KMS-11 (cell line): ENCODE measurements around the gene CNTN5.

Source experiments
- H2AFZ ChIP-seq: fragments of 200-600 bp; sonication (generic); 2 replicates; pipeline ENCODE4 v1.6.1; 2016; ENCODE audit warnings: antibody characterized with exemption, mixed run types, low read depth
- H3K27ac ChIP-seq: fragments of 200-600 bp; sonication (generic); 2 replicates; pipeline ENCODE4 v1.6.1; 2016; ENCODE audit warnings: mild to moderate bottlenecking, mixed run types
- H3K27me3 ChIP-seq: fragments of 200-600 bp; sonication (generic); 2 replicates; pipeline ENCODE4 v1.6.1; 2017; ENCODE audit warnings: mild to moderate bottlenecking, low read depth, mixed run types, moderate library complexity; ENCODE audit not compliant: insufficient read depth
- H3K36me3 ChIP-seq: fragments of 200-600 bp; sonication (generic); 2 replicates; pipeline ENCODE4 v1.6.1; 2017; ENCODE audit warnings: mild to moderate bottlenecking, mixed run types; ENCODE audit not compliant: insufficient read depth
- H3K4me1 ChIP-seq: fragments of 200-600 bp; sonication (generic); 2 replicates; pipeline ENCODE4 v1.6.1; 2016; ENCODE audit warnings: mild to moderate bottlenecking, low read depth, mixed run types; ENCODE audit not compliant: poor library complexity, severe bottlenecking
- H3K4me2 ChIP-seq: fragments of 200-600 bp; sonication (generic); 2 replicates; pipeline ENCODE4 v1.7.0; 2016; ENCODE audit warnings: mild to moderate bottlenecking, mixed run types
- H3K4me3 ChIP-seq: fragments of 200-600 bp; sonication (generic); IDR thresholded peaks from 2 replicates; pipeline ENCODE4 v1.6.1; 2017; ENCODE audit warnings: low read depth, low read length, mixed read lengths; ENCODE audit not compliant: insufficient read depth
- H3K79me2 ChIP-seq: fragments of 200-600 bp; sonication (generic); 2 replicates; pipeline ENCODE4 v1.6.1; 2016; ENCODE audit warnings: low read depth, mixed run types; ENCODE audit not compliant: insufficient read depth
- H3K9ac ChIP-seq: fragments of 200-600 bp; sonication (generic); 2 replicates; pipeline ENCODE4 v1.6.1; 2016; ENCODE audit warnings: mild to moderate bottlenecking, mixed run types
- H4K20me1 ChIP-seq: fragments of 200-600 bp; sonication (generic); 2 replicates; pipeline ENCODE4 v1.6.1; 2016; ENCODE audit warnings: mild to moderate bottlenecking, mixed run types; ENCODE audit not compliant: insufficient read depth
- TF ChIP-seq, protein P1 (sequence below): fragments of 200-600 bp; sonication (generic); conservative IDR thresholded peaks from 2 replicates; pipeline ENCODE4 v1.6.1; 2017; ENCODE audit warnings: low read depth, mild to moderate bottlenecking, antibody characterized with exemption, low read length, moderate library complexity, mixed read lengths

CNTN5 gene

DNA sequence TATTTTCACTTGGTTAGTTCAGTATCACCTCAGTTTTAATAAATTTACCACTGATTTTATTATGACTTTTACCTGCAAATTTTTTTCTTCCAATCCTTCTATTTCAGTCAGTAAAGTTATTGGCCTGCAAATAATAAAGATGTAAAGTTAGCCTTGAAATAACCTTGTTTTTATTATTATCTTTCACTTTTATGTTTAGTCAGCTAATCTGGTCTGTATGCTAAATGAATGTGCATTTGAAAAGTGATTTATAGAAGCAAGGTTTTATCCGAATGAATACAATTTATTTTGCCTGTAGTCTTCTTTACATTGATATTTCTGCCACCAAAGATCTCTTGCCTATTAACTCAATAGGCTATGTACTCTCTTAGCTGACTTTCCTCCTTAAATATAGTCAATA, 425.7 kb downstream of the CNTN5 start:
- TF ChIP-seq, protein P1, sequence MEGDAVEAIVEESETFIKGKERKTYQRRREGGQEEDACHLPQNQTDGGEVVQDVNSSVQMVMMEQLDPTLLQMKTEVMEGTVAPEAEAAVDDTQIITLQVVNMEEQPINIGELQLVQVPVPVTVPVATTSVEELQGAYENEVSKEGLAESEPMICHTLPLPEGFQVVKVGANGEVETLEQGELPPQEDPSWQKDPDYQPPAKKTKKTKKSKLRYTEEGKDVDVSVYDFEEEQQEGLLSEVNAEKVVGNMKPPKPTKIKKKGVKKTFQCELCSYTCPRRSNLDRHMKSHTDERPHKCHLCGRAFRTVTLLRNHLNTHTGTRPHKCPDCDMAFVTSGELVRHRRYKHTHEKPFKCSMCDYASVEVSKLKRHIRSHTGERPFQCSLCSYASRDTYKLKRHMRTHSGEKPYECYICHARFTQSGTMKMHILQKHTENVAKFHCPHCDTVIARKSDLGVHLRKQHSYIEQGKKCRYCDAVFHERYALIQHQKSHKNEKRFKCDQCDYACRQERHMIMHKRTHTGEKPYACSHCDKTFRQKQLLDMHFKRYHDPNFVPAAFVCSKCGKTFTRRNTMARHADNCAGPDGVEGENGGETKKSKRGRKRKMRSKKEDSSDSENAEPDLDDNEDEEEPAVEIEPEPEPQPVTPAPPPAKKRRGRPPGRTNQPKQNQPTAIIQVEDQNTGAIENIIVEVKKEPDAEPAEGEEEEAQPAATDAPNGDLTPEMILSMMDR = no peak
- Histone ChIP-seq H3K9ac (no peak overlapping the region), H3K4me2 (no peak overlapping the region), H4K20me1 (no peaks in the 10 kb centered on the region), H3K79me2 (no peaks in the 10 kb centered on the region), H2AFZ (no peak overlapping the region), H3K27me3 (no peaks in the 10 kb centered on the region), H3K4me3 (no peak overlapping the region), H3K4me1 (no peaks in the 10 kb centered on the region), H3K36me3 (no peaks in the 10 kb centered on the region), H3K27ac (no peak overlapping the region)

DNA sequence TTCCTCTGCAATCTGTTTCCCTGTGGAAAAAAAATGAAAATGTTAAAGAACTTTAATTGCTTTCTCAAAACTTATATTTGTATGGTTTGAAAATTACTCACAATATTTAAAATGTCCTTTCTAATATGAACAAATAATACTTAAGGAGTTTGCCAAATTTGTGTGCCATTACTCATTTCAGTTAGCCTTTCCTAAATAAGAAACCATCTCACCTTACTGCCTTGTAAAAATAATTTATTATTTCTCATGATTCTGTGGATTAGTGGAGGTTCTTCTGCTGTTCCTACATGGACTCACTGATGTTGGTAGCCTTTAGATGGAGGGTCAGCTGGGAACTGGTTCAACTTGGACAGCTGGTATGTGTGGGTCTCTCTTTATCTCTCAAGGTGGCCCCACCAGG, 428.6 kb downstream of the CNTN5 start:
- Histone ChIP-seq H4K20me1 (no peaks in the 10 kb centered on the region), H3K4me1 (no peaks in the 10 kb centered on the region), H3K4me2 (no peak overlapping the region), H2AFZ (no peak overlapping the region), H3K36me3 (no peaks in the 10 kb centered on the region), H3K9ac (no peak overlapping the region), H3K27me3 (no peaks in the 10 kb centered on the region), H3K4me3 (no peak overlapping the region), H3K79me2 (no peaks in the 10 kb centered on the region), H3K27ac (no peak overlapping the region)
- TF ChIP-seq, protein P1 = no peak

DNA sequence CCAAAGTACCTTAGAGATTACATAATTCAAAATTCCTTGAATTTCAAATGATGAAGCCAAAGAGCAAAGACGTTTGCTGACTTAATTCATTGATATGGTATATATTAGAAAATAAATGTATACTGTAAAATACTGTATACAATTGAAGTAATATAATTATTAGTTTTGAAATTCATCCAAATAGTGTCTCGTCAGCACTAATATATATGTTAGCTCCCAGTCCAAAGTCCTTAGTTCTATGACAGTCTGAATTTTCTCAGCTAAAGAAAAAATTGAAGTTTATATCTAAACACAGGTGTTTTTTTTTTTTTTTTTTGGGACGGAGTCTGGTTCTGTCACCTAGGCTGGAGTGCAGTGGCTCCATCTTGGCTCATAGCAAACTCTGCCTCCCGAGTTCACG, 431.3 kb downstream of the CNTN5 start:
- no peaks in the 10 kb centered on the region for H3K4me1 ChIP-seq
- no peak overlapping the region for H3K4me3 ChIP-seq
- H3K9ac ChIP-seq = no peak overlapping the region
- H3K4me2 ChIP-seq = no peak overlapping the region
- no peaks in the 10 kb centered on the region for H3K27me3 ChIP-seq
- no peaks in the 10 kb centered on the region for H3K36me3 ChIP-seq
- no peak overlapping the region for H3K27ac ChIP-seq
- TF ChIP-seq, protein P1 = no peak
- H2AFZ ChIP-seq = no peak overlapping the region
- H3K79me2 ChIP-seq = no peaks in the 10 kb centered on the region
- H4K20me1 ChIP-seq = no peaks in the 10 kb centered on the region

DNA sequence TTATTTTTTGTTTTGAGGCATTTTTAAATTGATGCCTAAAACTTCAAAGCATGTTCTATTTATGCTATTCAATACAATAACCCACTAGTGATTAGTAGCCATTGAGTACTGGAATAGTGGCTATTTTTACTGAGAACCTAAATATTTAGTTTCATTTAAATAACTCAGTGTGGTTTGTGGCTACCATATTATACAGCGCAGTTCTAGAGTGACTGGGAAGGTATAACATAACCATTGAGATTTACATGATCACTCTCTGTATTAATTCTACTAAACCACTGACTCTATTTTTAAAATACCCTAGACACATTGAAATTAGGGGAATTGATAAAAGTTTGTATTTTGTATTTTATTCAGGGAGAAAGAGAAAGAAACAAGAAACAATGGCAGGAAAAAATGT, 441.2 kb downstream of the CNTN5 start:
- Histone ChIP-seq H3K79me2 (no peaks in the 10 kb centered on the region), H2AFZ (no peak overlapping the region), H3K4me2 (0 out of 2 replicates have a peak overlapping the region, but pooled peaks have one; percentile 6), H3K4me1 (peaks cover 10% of the 10 kb centered on the region), H3K4me3 (no peak overlapping the region), H4K20me1 (no peaks in the 10 kb centered on the region), H3K27me3 (no peaks in the 10 kb centered on the region), H3K27ac (no peak overlapping the region), H3K9ac (no peak overlapping the region), H3K36me3 (no peaks in the 10 kb centered on the region)
- TF ChIP-seq, protein P1 = no peak
